H9 (cell line): Measurements from ENCODE around the gene VWA5B1. TPM values are rescaled to one million over a fixed set of nuclear protein-coding genes. Genes with fewer than 3 reads are reported as not detected.

ENCODE experiments used
- DNase-seq: peaks from one replicate; pipeline ENCODE4 v3.0.0-alpha.2; 2017
- H2AFZ ChIP-seq: one replicate; pipeline ENCODE4 v1.6.1; 2013; ENCODE audit warnings: mild to moderate bottlenecking, low read length, control low read depth, moderate library complexity
- H2AK5ac ChIP-seq: 2 replicates; pipeline ENCODE4 v1.6.1; 2013; ENCODE audit warnings: low read length, control low read depth, mixed read lengths; ENCODE audit not compliant: insufficient read length
- H2BK120ac ChIP-seq: one replicate; pipeline ENCODE4 v1.6.1; 2013; ENCODE audit warnings: low read depth, mild to moderate bottlenecking, low read length, control low read depth, inconsistent platforms; ENCODE audit not compliant: poor library complexity, severe bottlenecking
- H2BK12ac ChIP-seq: 2 replicates; pipeline ENCODE4 v1.6.1; 2013; ENCODE audit warnings: low read length, control low read depth, mixed read lengths, low read depth; ENCODE audit not compliant: insufficient read length
- H2BK15ac ChIP-seq: 2 replicates; pipeline ENCODE4 v1.6.1; 2013; ENCODE audit warnings: low read depth, low read length, control low read depth
- H2BK20ac ChIP-seq: one replicate; pipeline ENCODE4 v1.6.1; 2013; ENCODE audit warnings: low read depth, mild to moderate bottlenecking, low read length, control low read depth, inconsistent platforms; ENCODE audit not compliant: poor library complexity, severe bottlenecking
- H2BK5ac ChIP-seq: 2 replicates; pipeline ENCODE4 v1.6.1; 2013; ENCODE audit warnings: low read length, control low read depth, mixed read lengths; ENCODE audit not compliant: insufficient read length
- H3K14ac ChIP-seq: 2 replicates; pipeline ENCODE4 v1.6.1; 2013; ENCODE audit warnings: low read length, control low read depth; ENCODE audit not compliant: insufficient read depth
- H3K18ac ChIP-seq: 2 replicates; pipeline ENCODE4 v1.6.1; 2013; ENCODE audit warnings: low read depth, mild to moderate bottlenecking, mixed read lengths, low read length, control low read depth; ENCODE audit not compliant: insufficient read length
- H3K23ac ChIP-seq: 2 replicates; pipeline ENCODE4 v1.6.1; 2013; ENCODE audit warnings: low read length, control low read depth, mixed read lengths, low read depth; ENCODE audit not compliant: insufficient read length
- H3K23me2 ChIP-seq: 2 replicates; pipeline ENCODE4 v1.6.1; 2013; ENCODE audit warnings: low read depth, mild to moderate bottlenecking, mixed read lengths, low read length, control low read depth; ENCODE audit not compliant: insufficient read length, poor library complexity, severe bottlenecking
- H3K27ac ChIP-seq: 2 replicates; pipeline ENCODE4 v1.5.1; 2013; ENCODE audit warnings: low read length, control low read depth, mixed read lengths, low read depth; ENCODE audit not compliant: insufficient read length
- H3K27me3 ChIP-seq: 2 replicates; pipeline ENCODE4 v1.6.1; 2013; ENCODE audit warnings: low read length, control low read depth, inconsistent platforms; ENCODE audit not compliant: insufficient read depth
- H3K4ac ChIP-seq: 2 replicates; pipeline ENCODE4 v1.6.1; 2013; ENCODE audit warnings: low read depth, mild to moderate bottlenecking, control low read depth, inconsistent platforms, low read length, moderate library complexity
- H3K4me1 ChIP-seq: 2 replicates; pipeline ENCODE4 v1.6.1; 2013; ENCODE audit warnings: low read length, control low read depth, inconsistent platforms; ENCODE audit not compliant: insufficient read depth
- H3K4me2 ChIP-seq: 2 replicates; pipeline ENCODE4 v1.6.1; 2013; ENCODE audit warnings: low read length, control low read depth, mixed read lengths; ENCODE audit not compliant: insufficient read length, insufficient read depth
- H3K56ac ChIP-seq: 2 replicates; pipeline ENCODE4 v1.6.1; 2013; ENCODE audit warnings: low read depth, mild to moderate bottlenecking, mixed read lengths, low read length, control low read depth; ENCODE audit not compliant: insufficient read length
- H3K79me1 ChIP-seq: 2 replicates; pipeline ENCODE4 v1.6.1; 2013; ENCODE audit warnings: low read depth, mild to moderate bottlenecking, moderate library complexity, low read length, control low read depth, inconsistent platforms; ENCODE audit not compliant: insufficient read depth, poor library complexity, severe bottlenecking
- H3K79me2 ChIP-seq: 2 replicates; pipeline ENCODE4 v1.6.1; 2013; ENCODE audit warnings: low read length, control low read depth, inconsistent platforms; ENCODE audit not compliant: insufficient read depth
- H3K9ac ChIP-seq: 2 replicates; pipeline ENCODE4 v1.6.1; 2013; ENCODE audit warnings: low read length, control low read depth, mixed read lengths; ENCODE audit not compliant: insufficient read length; ENCODE audit errors: extremely low read depth
- H3K9me3 ChIP-seq: one replicate; pipeline ENCODE4 v1.6.1; 2013; ENCODE audit warnings: low read depth, low read length, inconsistent platforms; ENCODE audit not compliant: control insufficient read depth
- H3T11ph ChIP-seq: one replicate; pipeline ENCODE4 v1.6.1; 2013; ENCODE audit warnings: mild to moderate bottlenecking, low read length, control low read depth, inconsistent platforms
- H4K20me1 ChIP-seq: one replicate; pipeline ENCODE4 v1.6.1; 2013; ENCODE audit not compliant: control insufficient read depth, insufficient read length, insufficient read depth
- H4K5ac ChIP-seq: 2 replicates; pipeline ENCODE4 v1.6.1; 2013; ENCODE audit warnings: low read depth, mild to moderate bottlenecking, mixed read lengths, low read length, control low read depth; ENCODE audit not compliant: insufficient read length
- H4K8ac ChIP-seq: replicated peaks from 2 replicates; pipeline ENCODE4 v1.6.1; 2013; ENCODE audit warnings: low read length, control low read depth, mixed read lengths, low read depth; ENCODE audit not compliant: insufficient read length
- H4K91ac ChIP-seq: 2 replicates; pipeline ENCODE4 v1.6.1; 2013; ENCODE audit warnings: low read depth, mild to moderate bottlenecking, moderate library complexity, mixed read lengths, low read length, control low read depth; ENCODE audit not compliant: insufficient read length
- H3K27ac Mint-ChIP-seq, 3 experiments: 2 replicates in 2 of 3; 3 replicates in 1 of 3; pipeline ENCODE4 v1.8.0; 2020 to 2021; ENCODE audit warnings: mixed read lengths in 3 of 3, mild to moderate bottlenecking in 1 of 3, moderate library complexity in 1 of 3
- H3K27me3 Mint-ChIP-seq: 2 replicates; pipeline ENCODE4 v1.8.0; 2021; ENCODE audit warnings: low read depth, mild to moderate bottlenecking, moderate library complexity, mixed read lengths
- H3K36me3 Mint-ChIP-seq, 3 experiments: 2 replicates in 2 of 3; 3 replicates in 1 of 3; pipeline ENCODE4 v1.8.0; 2020 to 2021; ENCODE audit warnings: low read depth in 3 of 3, mixed read lengths in 3 of 3; ENCODE audit not compliant: insufficient read depth in 1 of 3
- H3K4me1 Mint-ChIP-seq, 2 experiments: 2 replicates each; pipeline ENCODE4 v1.8.0; 2020; ENCODE audit warnings: mixed read lengths in 2 of 2
- H3K4me3 Mint-ChIP-seq, 2 experiments: 2 replicates in 1 of 2; 3 replicates in 1 of 2; pipeline ENCODE4 v1.8.0; 2020 to 2021; ENCODE audit warnings: mild to moderate bottlenecking in 2 of 2, mixed read lengths in 2 of 2, moderate library complexity in 1 of 2
- H3K9me3 Mint-ChIP-seq, 2 experiments: 2 replicates in 1 of 2; 3 replicates in 1 of 2; pipeline ENCODE4 v1.8.0; 2020; ENCODE audit warnings: mild to moderate bottlenecking in 2 of 2, mixed read lengths in 2 of 2, moderate library complexity in 1 of 2
- WGBS: extraction: QIAGEN DNeasy Blood & Tissue Kit; methylation state at CpG from one replicate; pipeline ENCODE4 v1.1.7; 2013; ENCODE audit warnings: missing lambda C conversion rate, low lambda C conversion rate, mixed read lengths; ENCODE audit not compliant: insufficient read length; ENCODE audit errors: extremely low coverage; 5-methylcytosine and 5-hydroxymethylcytosine counted together
- total RNA-seq: library from RNA; stranded (reverse); gene quantifications from 2 replicates; pipeline ENCODE4 v1.2.1, GENCODE V29; 2021
- TF ChIP-seq, protein P1 (sequence below): fragments of 200-600 bp; sonication (generic); conservative IDR thresholded peaks from 3 replicates; pipeline ENCODE4 v1.8.0; 2021; ENCODE audit warnings: antibody characterized with exemption, mild to moderate bottlenecking

Gene VWA5B1
- total RNA-seq, 1 experiment from 2014 or later = not detected

DNA sequence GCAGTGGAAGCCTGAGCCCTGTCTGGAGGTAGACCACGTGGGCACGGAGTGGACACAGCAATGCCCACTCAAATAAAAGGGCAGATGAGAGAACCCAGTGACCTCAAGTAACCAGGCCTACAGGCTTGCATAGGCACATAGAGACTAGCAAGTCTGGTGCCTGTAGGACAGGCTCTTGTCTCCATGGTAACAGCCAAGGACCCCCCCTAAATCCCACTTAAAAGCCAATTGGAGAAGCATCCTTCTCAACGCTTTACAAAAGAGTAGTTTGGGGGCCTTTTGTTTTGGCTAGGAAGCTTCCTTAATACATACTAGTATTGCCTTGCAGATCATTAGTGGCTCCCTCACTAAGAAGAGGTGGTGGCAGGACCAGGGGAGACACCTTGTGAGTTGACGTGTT, 63.9 kb downstream of the VWA5B1 start:
- H4K5ac ChIP-seq = no peak overlapping the region

More for the DNA sequence above, 63.9 kb downstream of the VWA5B1 start:
- Histone ChIP-seq H3K4me1 (no peaks in the 10 kb centered on the region), H3K23me2 (no peaks in the 10 kb centered on the region), H3K27me3 (no peaks in the 10 kb centered on the region), H3K9ac (no peak overlapping the region), H3K14ac (no peak overlapping the region), H2BK5ac (no peak overlapping the region), H3K23ac (no peak overlapping the region), H2BK120ac (no peak overlapping the region), H2BK12ac (no peak overlapping the region), H3K18ac (no peak overlapping the region), H2AK5ac (no peak overlapping the region), H4K91ac (no peak overlapping the region), H3K79me1 (no peaks in the 10 kb centered on the region), H3K9me3 (no peaks in the 10 kb centered on the region), H2AFZ (no peak overlapping the region), H4K8ac (no peak overlapping the region), H3K56ac (no peak overlapping the region), H3K79me2 (no peaks in the 10 kb centered on the region), H3T11ph (no peak overlapping the region), H4K20me1 (no peaks in the 10 kb centered on the region), H2BK20ac (no peak overlapping the region), H3K4ac (no peak overlapping the region), H3K27ac (no peak overlapping the region), H2BK15ac (no peak overlapping the region), H3K4me2 (no peak overlapping the region)
- DNase-seq = no peak
- Mint-ChIP-seq H3K27me3 (peaks cover 26% of the 10 kb centered on the region), H3K36me3 (no peaks in the 10 kb centered on the region), H3K9me3 (no peaks in the 10 kb centered on the region), H3K4me1 (peaks cover 3 to 11% of the 10 kb centered on the region in 2 experiments; a peak in 3 of 4 replicates), H3K27ac (no peak overlapping the region), H3K4me3 (no peak overlapping the region)
- WGBS = no CpG with 5 or more reads among the region's 4 CpGs
- TF ChIP-seq, protein P1, sequence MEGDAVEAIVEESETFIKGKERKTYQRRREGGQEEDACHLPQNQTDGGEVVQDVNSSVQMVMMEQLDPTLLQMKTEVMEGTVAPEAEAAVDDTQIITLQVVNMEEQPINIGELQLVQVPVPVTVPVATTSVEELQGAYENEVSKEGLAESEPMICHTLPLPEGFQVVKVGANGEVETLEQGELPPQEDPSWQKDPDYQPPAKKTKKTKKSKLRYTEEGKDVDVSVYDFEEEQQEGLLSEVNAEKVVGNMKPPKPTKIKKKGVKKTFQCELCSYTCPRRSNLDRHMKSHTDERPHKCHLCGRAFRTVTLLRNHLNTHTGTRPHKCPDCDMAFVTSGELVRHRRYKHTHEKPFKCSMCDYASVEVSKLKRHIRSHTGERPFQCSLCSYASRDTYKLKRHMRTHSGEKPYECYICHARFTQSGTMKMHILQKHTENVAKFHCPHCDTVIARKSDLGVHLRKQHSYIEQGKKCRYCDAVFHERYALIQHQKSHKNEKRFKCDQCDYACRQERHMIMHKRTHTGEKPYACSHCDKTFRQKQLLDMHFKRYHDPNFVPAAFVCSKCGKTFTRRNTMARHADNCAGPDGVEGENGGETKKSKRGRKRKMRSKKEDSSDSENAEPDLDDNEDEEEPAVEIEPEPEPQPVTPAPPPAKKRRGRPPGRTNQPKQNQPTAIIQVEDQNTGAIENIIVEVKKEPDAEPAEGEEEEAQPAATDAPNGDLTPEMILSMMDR = no peak
